H1 (cell line): Measurements from ENCODE around the gene SYT15. TPM values are rescaled to one million over a fixed set of nuclear protein-coding genes. Genes with fewer than 3 reads are reported as not detected.
"Not testable (repeated sequence)": the region's sequence is repeated elsewhere in the genome, so short reads cannot be mapped to it uniquely, and the experiment has no call there.

Source experiments
- CTCF ChIA-PET: fragments of 300-600 bp; sonication (Branson Sonifier 250); formaldehyde crosslinking; loops from one replicate; lab custom pipeline; 2021; ENCODE audit not compliant: partially characterized antibody; lab: Charles Lee
- POLR2A ChIA-PET: fragments of 300-600 bp; sonication (Branson Sonifier 250); formaldehyde crosslinking; loops from one replicate; lab custom pipeline; 2021; ENCODE audit warnings: inconsistent platforms; ENCODE audit not compliant: partially characterized antibody; lab: Charles Lee
- DNase-seq, 2 experiments: peaks; one replicate each; pipeline versions ENCODE4 v3.0.0 to v3.0.0-alpha.2; 2010 to 2022; ENCODE audit warnings: low spot score in 2 of 2, low read depth in 1 of 2, mixed read lengths in 1 of 2
- FAIRE-seq: peaks from 2 replicates; lab custom pipeline; 2011; peaks lifted over from hg19 to GRCh38; lab: Jason Lieb, UNC
- H2AFZ ChIP-seq: 2 replicates; pipeline ENCODE4 v1.8.1; 2012; ENCODE audit warnings: low read length, inconsistent platforms
- H2AK5ac ChIP-seq: 2 replicates; pipeline ENCODE4 v1.6.1; 2013; ENCODE audit warnings: low read depth, low read length
- H2BK120ac ChIP-seq: replicated peaks from 2 replicates; pipeline ENCODE3; 2013; ENCODE audit warnings: low read depth, low read length, inconsistent platforms
- H2BK12ac ChIP-seq: 2 replicates; pipeline ENCODE4 v1.6.1; 2013; ENCODE audit warnings: low read depth, low read length
- H2BK15ac ChIP-seq: 2 replicates; pipeline ENCODE4 v1.6.1; 2013; ENCODE audit warnings: low read length
- H2BK20ac ChIP-seq: 2 replicates; pipeline ENCODE4 v1.6.1; 2013; ENCODE audit warnings: low read length
- H2BK5ac ChIP-seq: 2 replicates; pipeline ENCODE4 v1.6.1; 2013; ENCODE audit warnings: low read depth, low read length
- H3K14ac ChIP-seq: 2 replicates; pipeline ENCODE4 v1.6.1; 2013; ENCODE audit warnings: inconsistent platforms; ENCODE audit not compliant: insufficient read length
- H3K18ac ChIP-seq: 2 replicates; pipeline ENCODE4 v1.6.1; 2013; ENCODE audit warnings: low read length; ENCODE audit errors: extremely low read depth
- H3K23ac ChIP-seq: 2 replicates; pipeline ENCODE4 v1.6.1; 2013; ENCODE audit warnings: inconsistent platforms; ENCODE audit not compliant: insufficient read length
- H3K23me2 ChIP-seq: 2 replicates; pipeline ENCODE4 v1.6.1; 2013; ENCODE audit warnings: low read depth, low read length
- H3K27ac ChIP-seq: 2 replicates; pipeline ENCODE4 v1.6.1; 2011; ENCODE audit warnings: low read depth, low read length, inconsistent platforms
- H3K27me3 ChIP-seq, 4 experiments: replicated peaks in 1 of 4; 1 replicate in 1 of 4; 2 replicates in 3 of 4; pipeline versions ENCODE4 v1.6.1 to v1.8.1; 2011 to 2013; ENCODE audit warnings: low read length in 3 of 4, mild to moderate bottlenecking in 3 of 4, inconsistent platforms in 2 of 4, mixed read lengths in 2 of 4, moderate library complexity in 1 of 4; ENCODE audit not compliant: control insufficient read depth in 3 of 4, insufficient read depth in 3 of 4; ENCODE audit errors: extremely low read depth in 1 of 4
- H3K36me3 ChIP-seq, 4 experiments: 2 replicates each; pipeline versions ENCODE4 v1.6.1 to v1.8.1; 2011 to 2013; ENCODE audit warnings: mild to moderate bottlenecking in 4 of 4, low read length in 3 of 4, moderate library complexity in 2 of 4, control low read depth in 1 of 4, inconsistent platforms in 1 of 4; ENCODE audit not compliant: insufficient read depth in 4 of 4, control insufficient read depth in 2 of 4
- H3K4ac ChIP-seq: replicated peaks from 2 replicates; pipeline ENCODE3; 2013; ENCODE audit warnings: low read length, low read depth, mixed read lengths, inconsistent platforms; ENCODE audit not compliant: insufficient read length
- H3K4me1 ChIP-seq, 4 experiments: replicated peaks in 1 of 4; 1 replicate in 1 of 4; 2 replicates in 3 of 4; pipeline versions ENCODE4 v1.6.1 to v1.8.1; 2011 to 2013; ENCODE audit warnings: low read length in 3 of 4, inconsistent platforms in 2 of 4, mixed read lengths in 1 of 4; ENCODE audit not compliant: insufficient read depth in 4 of 4, control insufficient read depth in 3 of 4
- H3K4me2 ChIP-seq, 2 experiments: 2 replicates each; pipeline versions ENCODE4 v1.6.1 to v1.8.1; 2011 to 2013; ENCODE audit warnings: low read depth in 2 of 2, low read length in 2 of 2, control low read depth in 1 of 2, inconsistent platforms in 1 of 2, mild to moderate bottlenecking in 1 of 2; ENCODE audit not compliant: insufficient read depth in 1 of 2
- H3K4me3 ChIP-seq, 4 experiments: fragments of 200-600, 300-600 bp in 1 of 4; sonication (generic), shearing (Covaris generic), sonication (Bioruptor Twin) in 1 of 4; 2 replicates each; pipeline versions ENCODE4 v1.5.1 to v1.8.1; 2011 to 2016; ENCODE audit warnings: low read length in 4 of 4, low read depth in 3 of 4, control low read depth in 2 of 4, inconsistent platforms in 2 of 4, mild to moderate bottlenecking in 2 of 4, mixed read lengths in 1 of 4, moderate library complexity in 1 of 4; ENCODE audit not compliant: insufficient read depth in 2 of 4; ENCODE audit errors: extremely low read depth in 1 of 4
- H3K56ac ChIP-seq: replicated peaks from 2 replicates; pipeline ENCODE3; 2013; ENCODE audit warnings: low read depth, mild to moderate bottlenecking, mixed read lengths, low read length, inconsistent platforms; ENCODE audit not compliant: insufficient read length
- H3K79me1 ChIP-seq: 2 replicates; pipeline ENCODE4 v1.6.1; 2013; ENCODE audit warnings: low read depth, low read length, control low read depth
- H3K79me2 ChIP-seq, 2 experiments: 2 replicates each; pipeline versions ENCODE4 v1.6.1 to v1.8.1; 2012 to 2013; ENCODE audit warnings: low read length in 2 of 2, mild to moderate bottlenecking in 2 of 2, inconsistent platforms in 1 of 2; ENCODE audit not compliant: insufficient read depth in 2 of 2, control insufficient read depth in 1 of 2
- H3K9ac ChIP-seq, 4 experiments: replicated peaks in 1 of 4; 1 replicate in 1 of 4; 2 replicates in 3 of 4; pipeline versions ENCODE4 v1.6.1 to v1.8.1; 2011 to 2013; ENCODE audit warnings: low read depth in 3 of 4, low read length in 3 of 4, control low read depth in 2 of 4, mild to moderate bottlenecking in 2 of 4, moderate library complexity in 2 of 4, inconsistent platforms in 1 of 4; ENCODE audit errors: extremely low read depth in 1 of 4
- H3K9me3 ChIP-seq, 2 experiments: 2 replicates each; pipeline versions ENCODE4 v1.6.1 to v1.8.1; 2012 to 2013; ENCODE audit warnings: mild to moderate bottlenecking in 2 of 2, moderate library complexity in 2 of 2, control low read depth in 1 of 2, inconsistent platforms in 1 of 2, low read depth in 1 of 2, low read length in 1 of 2, mixed read lengths in 1 of 2; ENCODE audit not compliant: insufficient read depth in 2 of 2
- H4K20me1 ChIP-seq, 2 experiments: replicated peaks in 1 of 2; 2 replicates each; pipeline versions ENCODE3 to v1.8.1; 2011 to 2013; ENCODE audit warnings: inconsistent platforms in 2 of 2, low read length in 2 of 2, mild to moderate bottlenecking in 1 of 2; ENCODE audit not compliant: insufficient read depth in 2 of 2, control insufficient read depth in 1 of 2
- H4K5ac ChIP-seq: 2 replicates; pipeline ENCODE4 v1.6.1; 2013; ENCODE audit warnings: low read length, low read depth, mixed read lengths, inconsistent platforms; ENCODE audit not compliant: insufficient read length
- H4K8ac ChIP-seq: 2 replicates; pipeline ENCODE4 v1.8.0; 2013; ENCODE audit warnings: mild to moderate bottlenecking, moderate library complexity, low read length, inconsistent platforms; ENCODE audit not compliant: insufficient read depth; ENCODE audit errors: extremely low read depth
- H4K91ac ChIP-seq: replicated peaks from 2 replicates; pipeline ENCODE3; 2013; ENCODE audit warnings: low read length, mixed read lengths, inconsistent platforms; ENCODE audit not compliant: insufficient read length
- WGBS, 2 experiments: shearing (Covaris generic) in 1 of 2; methylation state at CpG; one replicate each; pipeline versions ENCODE4 v1.1.6 to v1.1.7; 2013 to 2015; ENCODE audit warnings: low lambda C conversion rate in 2 of 2, mixed read lengths in 2 of 2, inconsistent platforms in 1 of 2, low coverage in 1 of 2, missing lambda C conversion rate in 1 of 2; ENCODE audit not compliant: insufficient replicate concordance in 2 of 2, insufficient coverage in 1 of 2, insufficient read length in 1 of 2; ENCODE audit errors: extremely low coverage in 1 of 2, missing lambda C conversion rate in 1 of 2; 5-methylcytosine and 5-hydroxymethylcytosine counted together
- polyA plus RNA-seq, 7 experiments: library from polyadenylated mRNA; depleted of rRNA in 3 of 7; stranded (reverse) in 5 of 7; unstranded in 2 of 7; fragments of >200 nt in 5 of 7; fragments of 200-250 nt in 2 of 7; gene quantifications; 1 replicate in 5 of 7; 2 replicates in 1 of 7; 4 replicates in 1 of 7; pipeline versions ENCODE4 v1.2.1 to v1.2.3, GENCODE V29; 2011 to 2013; ENCODE audit warnings: missing spikeins in 2 of 7, mixed read lengths in 2 of 7
- total RNA-seq: library from RNA; stranded (reverse); fragmentation: NEBNext Ultra II Directional; extraction: Animal tissue kit (Norgen Biotek cat#: 25700); gene quantifications from 2 replicates; pipeline ENCODE4 v1.2.1, GENCODE V29; 2021

The SYT15 gene
- total and polyA plus RNA-seq, 2 of the 8 experiments (the other 6 are each of a cell fraction or from before 2014, with no cell fraction given): 0.39 to 0.61 TPM

- H3K14ac ChIP-seq, H2AK5ac ChIP-seq, H2BK15ac ChIP-seq, H3K9me3 ChIP-seq, H3K4ac ChIP-seq, H4K20me1 ChIP-seq, H3K4me3 ChIP-seq, FAIRE-seq, CTCF ChIA-PET, H3K4me2 ChIP-seq, DNase-seq, H2BK12ac ChIP-seq, H2BK20ac ChIP-seq, H3K23me2 ChIP-seq, H3K56ac ChIP-seq, H2AFZ ChIP-seq, H2BK120ac ChIP-seq, H3K27me3 ChIP-seq, H3K79me1 ChIP-seq, H4K5ac ChIP-seq, POLR2A ChIA-PET, H3K79me2 ChIP-seq, H3K9ac ChIP-seq, H3K23ac ChIP-seq, H3K27ac ChIP-seq, H4K8ac ChIP-seq, H3K18ac ChIP-seq, H3K36me3 ChIP-seq, H2BK5ac ChIP-seq, H4K91ac ChIP-seq, H3K4me1 ChIP-seq: not testable (repeated sequence)
- WGBS, 2 experiments: no CpG with 5 or more reads among the region's 8 CpGs
These were observed 12.1 kb downstream of the SYT15 start for GRCh38 chr10:46591053-46591452.

DNA sequence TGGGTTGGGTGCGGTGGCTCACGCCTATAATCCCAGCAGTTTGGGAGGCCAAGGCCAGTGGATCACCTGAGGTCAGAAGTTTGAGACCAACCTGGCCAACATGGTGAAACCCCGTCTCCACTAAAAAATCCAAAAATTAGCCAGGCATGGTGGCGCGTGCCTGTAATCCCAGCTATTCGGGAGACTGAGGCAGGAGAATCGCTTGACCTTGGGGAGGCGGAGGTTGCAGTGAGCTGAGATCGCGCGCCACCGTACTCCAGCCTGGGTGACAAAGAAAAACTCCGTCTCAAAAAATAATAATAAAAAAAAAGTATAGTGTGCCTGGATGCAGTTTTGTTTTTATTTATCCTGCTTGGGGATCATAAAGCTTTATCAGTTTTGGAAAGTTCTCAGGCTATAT lies 14.4 kb downstream of the SYT15 start:
- 93% methylated on average over 13 of the region's 13 CpGs; no CpG with 5 or more reads in 1 of the 2 experiments for WGBS, 2 experiments
- POLR2A ChIA-PET, H3K79me2 ChIP-seq, H3K14ac ChIP-seq, H3K4me2 ChIP-seq, H3K27ac ChIP-seq, H3K79me1 ChIP-seq, H2BK12ac ChIP-seq, H3K4ac ChIP-seq, H3K9me3 ChIP-seq, H3K56ac ChIP-seq, H4K8ac ChIP-seq, H3K23me2 ChIP-seq, CTCF ChIA-PET, DNase-seq, H3K23ac ChIP-seq, FAIRE-seq, H3K27me3 ChIP-seq, H2AK5ac ChIP-seq, H2BK5ac ChIP-seq, H3K36me3 ChIP-seq, H3K4me1 ChIP-seq, H2BK15ac ChIP-seq, H2AFZ ChIP-seq, H2BK120ac ChIP-seq, H3K9ac ChIP-seq, H4K5ac ChIP-seq, H3K18ac ChIP-seq, H4K91ac ChIP-seq, H2BK20ac ChIP-seq, H4K20me1 ChIP-seq, H3K4me3 ChIP-seq: not testable (repeated sequence)
